T-cell (primary cell): Measurements from ENCODE around the gene CIDEA. TPM values are rescaled to one million over a fixed set of nuclear protein-coding genes. Genes with fewer than 3 reads are reported as not detected.

Source experiments
- ATAC-seq, 4 experiments: fragments of 200-7000 bp in 3 of 4; fragments of 150-1000 bp in 1 of 4; cut with Tn5 transposase; replicated peaks in 1 of 4; 1 replicate in 3 of 4; 2 replicates in 1 of 4; pipeline ENCODE4 v1.10.0; 2021; ENCODE audit warnings: moderate library complexity in 3 of 4, mild to moderate bottlenecking in 2 of 4, moderate number of reproducible peaks in 1 of 4
- CTCF ChIA-PET, 2 donors: fragments of 300-600 bp; sonication (Branson Sonifier 250); formaldehyde crosslinking; loops; one replicate each; lab custom pipeline; 2022; ENCODE audit warnings: antibody characterized with exemption in 2 of 2; lab: Charles Lee
- POLR2A ChIA-PET, 2 donors: fragments of 300-600 bp; sonication (Branson Sonifier 250); formaldehyde crosslinking; loops; one replicate each; lab custom pipeline; 2022; ENCODE audit warnings: antibody characterized with exemption in 2 of 2; lab: Charles Lee
- DNase-seq, 35 experiments: peaks; one replicate each; pipeline versions ENCODE4 v3.0.0 to v3.0.0-alpha.2; 2013 to 2023
- H3K27ac ChIP-seq: one replicate; pipeline ENCODE4 v1.5.1; 2013; ENCODE audit warnings: low read length
- H3K27me3 ChIP-seq, 2 experiments: replicated peaks in 1 of 2; 1 replicate in 1 of 2; 2 replicates in 1 of 2; pipeline versions ENCODE4 v1.6.1 to v1.7.0; 2013; ENCODE audit warnings: low read length in 1 of 2, mixed read lengths in 1 of 2; ENCODE audit not compliant: control insufficient read depth in 2 of 2, insufficient read depth in 2 of 2; ENCODE audit errors: extremely low read depth in 1 of 2
- H3K36me3 ChIP-seq, 2 donors: 1 replicate in 1 of 2; 2 replicates in 1 of 2; pipeline versions ENCODE4 v1.6.1 to v1.7.0; 2013; ENCODE audit warnings: low read length in 1 of 2; ENCODE audit not compliant: control insufficient read depth in 2 of 2, insufficient read depth in 1 of 2; ENCODE audit errors: extremely low read depth in 1 of 2
- H3K4me1 ChIP-seq, 2 experiments: 1 replicate in 1 of 2; 2 replicates in 1 of 2; pipeline versions ENCODE4 v1.6.1 to v1.7.0; 2013; ENCODE audit warnings: low read length in 2 of 2, mixed read lengths in 1 of 2; ENCODE audit not compliant: insufficient read depth in 2 of 2, control insufficient read depth in 1 of 2; ENCODE audit errors: extremely low read depth in 1 of 2
- H3K4me3 ChIP-seq, 2 donors: 1 replicate in 1 of 2; 2 replicates in 1 of 2; pipeline versions ENCODE4 v1.5.1 to v1.7.0; 2013; ENCODE audit warnings: mild to moderate bottlenecking in 2 of 2, low read length in 1 of 2, moderate library complexity in 1 of 2; ENCODE audit not compliant: control insufficient read depth in 1 of 2; ENCODE audit errors: extremely low read depth in 1 of 2
- H3K9me3 ChIP-seq: 2 replicates; pipeline ENCODE4 v1.7.0; 2013
- H3K27ac Mint-ChIP-seq, 2 donors: one replicate each; pipeline ENCODE4 v1.8.0; 2020 to 2021; ENCODE audit warnings: mild to moderate bottlenecking in 2 of 2, mixed read lengths in 2 of 2
- H3K27me3 Mint-ChIP-seq, 2 donors: one replicate each; pipeline ENCODE4 v1.8.0; 2021 to 2022; ENCODE audit warnings: mixed read lengths in 2 of 2
- H3K36me3 Mint-ChIP-seq: one replicate; pipeline ENCODE4 v1.8.0; 2021; ENCODE audit warnings: mixed read lengths
- H3K4me1 Mint-ChIP-seq, 3 donors: one replicate each; pipeline ENCODE4 v1.8.0; 2020 to 2022; ENCODE audit warnings: mixed read lengths in 3 of 3, mild to moderate bottlenecking in 1 of 3
- H3K4me3 Mint-ChIP-seq, 3 donors: one replicate each; pipeline ENCODE4 v1.8.0; 2020 to 2022; ENCODE audit warnings: mild to moderate bottlenecking in 3 of 3, mixed read lengths in 3 of 3, moderate library complexity in 3 of 3
- H3K9me3 Mint-ChIP-seq, 3 donors: one replicate each; pipeline ENCODE4 v1.8.0; 2020 to 2022; ENCODE audit warnings: mixed read lengths in 3 of 3
- WGBS: methylation state at CpG from one replicate; pipeline ENCODE4 v1.1.5; 2013; ENCODE audit warnings: missing lambda C conversion rate; ENCODE audit not compliant: insufficient coverage; 5-methylcytosine and 5-hydroxymethylcytosine counted together
- total RNA-seq, 35 experiments: library from RNA in 6 of 35; stranded (reverse) in 6 of 35; fragments of 120-200 nt in 1 of 35; gene quantifications; one replicate each; pipeline versions ENCODE4 v1.2.1 to v1.2.4 and lab custom pipeline; 2013 to 2026

The CIDEA gene
- total RNA-seq, 5 donors from 2014 or later (not counting 1 experiment from before 2014, with no cell fraction given): not detected

DNA sequence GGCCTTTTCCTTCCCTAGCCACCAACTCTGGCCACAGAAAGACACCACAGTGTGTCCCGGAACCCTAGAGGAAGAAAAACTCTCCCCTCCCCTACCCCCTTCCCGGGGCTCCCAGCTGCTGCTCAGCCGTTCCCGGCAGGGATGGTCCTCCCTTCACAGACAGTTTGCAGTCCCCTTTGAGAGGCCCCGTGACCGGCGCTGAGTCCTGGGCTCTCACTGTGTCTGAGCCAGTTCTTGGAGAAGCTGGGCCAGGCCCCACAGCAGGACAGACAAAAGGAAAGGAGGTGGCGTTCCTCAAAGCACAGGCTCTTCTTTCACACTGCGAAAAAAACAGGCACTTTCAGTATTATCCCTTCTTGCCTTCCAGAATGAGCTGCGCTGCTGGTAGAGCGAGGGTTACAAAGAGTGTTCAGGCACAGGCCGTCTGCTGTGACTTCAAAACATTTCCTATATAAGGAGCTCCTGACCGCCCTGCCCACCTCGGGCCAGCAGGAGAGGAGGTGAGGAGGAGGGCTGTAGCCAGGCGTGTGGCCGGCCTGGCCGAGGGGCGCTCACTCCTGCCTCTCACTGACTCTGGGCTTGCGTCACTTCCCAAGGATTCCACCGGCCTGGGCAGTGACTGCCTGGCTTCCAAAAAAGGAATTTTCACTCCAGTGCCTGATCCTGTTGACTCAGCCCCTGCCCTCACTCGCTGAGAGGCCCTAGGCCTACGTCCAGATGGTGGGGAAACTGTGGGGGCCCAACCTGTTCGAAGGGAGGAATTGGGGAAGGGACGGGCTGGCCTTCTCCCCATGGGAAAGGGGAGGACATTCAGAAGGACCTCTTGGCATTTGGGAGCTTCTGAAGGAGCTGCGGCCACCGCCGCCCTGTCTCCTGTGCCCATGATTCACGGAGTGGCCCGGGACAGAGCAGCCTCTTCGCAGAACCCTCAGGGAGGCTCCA, 24.9 kb downstream of the CIDEA start:
- Histone ChIP-seq H3K4me3 (no peak overlapping the region), H3K4me1 (no peaks in the 10 kb centered on the region), H3K27ac (no peak overlapping the region), H3K36me3 (no peaks in the 10 kb centered on the region), H3K27me3 (peaks cover 0 to 43% of the 10 kb centered on the region in 2 experiments), H3K9me3 (no peaks in the 10 kb centered on the region)
- DNase-seq: no peak
- H3K4me3 Mint-ChIP-seq: no peak overlapping the region
- POLR2A ChIA-PET: no interaction called here
- 90% methylated on average over 22 of the region's 30 CpGs for WGBS
- H3K36me3 Mint-ChIP-seq: no peaks in the 10 kb centered on the region
- H3K4me1 Mint-ChIP-seq: no peaks in the 10 kb centered on the region
- H3K27me3 Mint-ChIP-seq: peaks cover 7 to 25% of the 10 kb centered on the region in 2 donors
- CTCF ChIA-PET: no interaction called here
- no peak for ATAC-seq
- H3K27ac Mint-ChIP-seq: no peak overlapping the region
- no peaks in the 10 kb centered on the region for H3K9me3 Mint-ChIP-seq

DNA sequence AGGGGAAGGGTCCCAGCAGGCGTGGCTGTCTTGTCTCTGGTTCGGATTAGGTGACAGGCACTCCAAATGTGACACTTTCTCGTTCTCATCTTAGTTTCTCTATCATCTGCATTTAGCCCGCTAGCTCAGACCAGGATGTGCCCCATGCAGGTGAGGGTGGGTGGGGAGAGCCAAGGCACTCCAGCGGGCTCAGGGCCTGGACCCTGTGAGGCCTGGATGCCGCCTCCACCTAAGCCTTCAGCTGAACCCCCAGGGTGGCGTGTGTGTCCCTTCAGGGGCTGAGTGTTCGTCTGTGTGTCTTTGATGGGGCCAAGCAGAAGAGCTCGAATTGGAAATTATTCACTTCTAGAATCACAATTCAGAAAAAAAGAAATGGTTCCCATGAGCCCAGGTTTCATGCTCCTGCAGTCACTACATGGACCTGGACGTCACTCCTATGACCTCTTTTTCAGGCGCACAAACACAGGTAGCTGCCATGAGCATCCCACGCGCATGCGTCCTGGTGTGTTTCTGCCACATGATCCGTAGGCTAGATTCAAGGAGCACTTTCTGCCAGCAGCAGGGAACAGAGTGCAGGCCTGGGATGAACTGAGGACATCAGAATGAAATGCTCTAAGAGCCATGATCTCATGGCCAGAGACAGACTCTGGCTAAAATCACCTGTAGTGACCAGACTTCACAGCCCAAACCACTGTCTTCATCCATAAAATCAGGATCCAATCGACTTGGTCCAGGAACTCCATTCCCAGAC, 25.8 kb downstream of the CIDEA start:
- no peak overlapping the region for H3K4me3 Mint-ChIP-seq
- no peaks in the 10 kb centered on the region for H3K9me3 ChIP-seq
- H3K9me3 Mint-ChIP-seq: no peaks in the 10 kb centered on the region
- no peaks in the 10 kb centered on the region for H3K4me1 Mint-ChIP-seq
- no peak overlapping the region for H3K27ac Mint-ChIP-seq
- no peaks in the 10 kb centered on the region for H3K4me1 ChIP-seq
- ChIA-PET POLR2A (no interaction called here), CTCF (no interaction called here)
- DNase-seq (no peak), ATAC-seq (no peak)
- H3K27ac ChIP-seq: no peak overlapping the region
- peaks cover 7 to 27% of the 10 kb centered on the region in 2 donors for H3K27me3 Mint-ChIP-seq
- 83% methylated on average over 11 of the region's 16 CpGs for WGBS
- no peaks in the 10 kb centered on the region for H3K36me3 ChIP-seq
- H3K4me3 ChIP-seq: no peak overlapping the region
- H3K27me3 ChIP-seq: peaks cover 0 to 35% of the 10 kb centered on the region in 2 experiments
- H3K36me3 Mint-ChIP-seq: no peaks in the 10 kb centered on the region

DNA sequence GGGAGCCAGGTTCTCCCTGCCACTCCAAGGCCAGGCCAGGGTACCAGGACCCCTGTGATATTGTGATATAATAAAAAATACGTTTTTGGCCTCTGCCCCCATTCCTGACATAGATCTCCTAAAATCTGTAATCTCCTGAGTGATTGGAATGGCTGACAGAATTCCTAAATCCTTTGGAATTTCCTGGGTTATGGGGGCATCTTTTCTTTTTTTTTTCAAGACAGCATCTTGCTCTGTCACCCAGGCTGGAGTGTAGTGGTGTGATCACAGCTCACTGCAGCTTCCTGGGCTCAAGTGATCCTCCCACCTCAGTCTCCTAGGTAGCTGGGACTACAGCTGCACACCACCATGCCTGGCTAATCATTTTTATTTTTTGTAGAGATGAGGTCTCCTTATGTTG, 27.7 kb downstream of the CIDEA start:
- H3K9me3 ChIP-seq: no peaks in the 10 kb centered on the region
- DNase-seq (no peak), ATAC-seq (no peak)
- ChIA-PET CTCF (interaction anchor here in 1 of 2 donors (0.5 kb wide), 1 partner anchor 203 kb away, joined by 3 read pairs; no protein-coding TSS in a partner anchor), POLR2A (no interaction called here)
- Mint-ChIP-seq H3K9me3 (no peaks in the 10 kb centered on the region), H3K4me3 (no peak overlapping the region), H3K36me3 (no peaks in the 10 kb centered on the region), H3K27ac (no peak overlapping the region), H3K27me3 (peaks cover 7 to 35% of the 10 kb centered on the region in 2 donors), H3K4me1 (no peaks in the 10 kb centered on the region)
- no peak overlapping the region for H3K4me3 ChIP-seq
- H3K36me3 ChIP-seq: no peaks in the 10 kb centered on the region
- no peak overlapping the region for H3K27ac ChIP-seq
- WGBS: no CpG with 5 or more reads among the region's 1 CpG
- peaks cover 0 to 36% of the 10 kb centered on the region in 2 experiments for H3K27me3 ChIP-seq
- no peaks in the 10 kb centered on the region for H3K4me1 ChIP-seq

DNA sequence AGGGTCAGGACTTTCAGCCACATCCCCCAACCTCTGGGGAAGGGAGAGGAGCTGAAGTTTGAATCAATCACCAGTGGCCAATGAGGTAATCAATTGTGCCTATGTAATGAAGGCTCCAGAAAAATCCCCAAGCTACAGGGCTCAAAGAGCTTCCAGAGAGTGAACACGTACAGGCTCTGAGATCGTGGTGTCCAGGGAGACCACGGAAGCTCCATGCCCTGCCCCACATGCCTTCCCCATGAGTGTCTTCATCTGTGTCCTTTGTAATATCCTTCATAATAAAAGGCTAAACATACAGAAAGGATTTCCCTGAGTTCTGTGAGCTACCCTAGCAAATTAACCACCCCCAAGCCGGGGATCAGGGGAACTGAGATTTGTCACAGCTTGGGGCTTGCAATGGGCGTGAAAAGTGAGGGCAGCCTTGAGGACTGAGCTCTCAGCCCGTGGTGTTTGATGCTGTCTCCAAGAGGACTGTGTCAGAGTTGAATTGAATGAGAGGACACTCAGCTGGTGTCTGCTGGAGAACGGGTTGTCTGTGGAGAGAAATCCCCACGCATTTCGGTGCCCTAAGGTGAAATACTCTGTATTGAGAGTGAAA, 28.4 kb downstream of the CIDEA start:
- ATAC-seq: no peak
- H3K4me3 Mint-ChIP-seq: no peak overlapping the region

DNA sequence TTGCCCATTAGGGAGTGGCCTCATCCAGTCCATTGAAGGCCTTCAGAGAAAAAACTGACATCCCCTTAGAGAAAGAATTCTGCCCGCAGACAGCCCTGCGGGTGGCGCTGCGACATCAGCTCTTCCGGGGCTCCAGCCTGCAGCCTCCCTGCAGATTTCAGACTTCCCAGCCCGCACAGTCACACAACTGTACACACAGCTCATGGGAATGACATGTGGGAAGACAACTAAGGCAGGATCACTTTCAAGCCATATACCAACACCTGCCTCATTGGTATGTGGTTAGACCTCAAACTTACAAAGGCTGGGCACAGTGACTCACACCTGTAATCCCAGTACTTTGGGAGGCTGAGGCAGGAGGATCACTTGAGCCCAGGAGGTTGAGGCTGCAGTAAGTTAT, 29.1 kb downstream of the CIDEA start:
- POLR2A ChIA-PET: no interaction called here

More for the DNA sequence above, 28.4 kb downstream of the CIDEA start:
- Histone ChIP-seq H3K27ac (no peak overlapping the region), H3K9me3 (no peaks in the 10 kb centered on the region), H3K4me1 (no peaks in the 10 kb centered on the region), H3K36me3 (no peaks in the 10 kb centered on the region), H3K4me3 (no peak overlapping the region), H3K27me3 (peaks cover 0 to 39% of the 10 kb centered on the region in 2 experiments)
- Mint-ChIP-seq H3K4me1 (no peaks in the 10 kb centered on the region), H3K9me3 (no peaks in the 10 kb centered on the region), H3K27me3 (peaks cover 7 to 31% of the 10 kb centered on the region in 2 donors), H3K36me3 (no peaks in the 10 kb centered on the region), H3K27ac (no peak overlapping the region)
- ChIA-PET POLR2A (no interaction called here), CTCF (interaction anchor here in 1 of 2 donors (0.5 kb wide), 1 partner anchor 202 kb away, joined by 3 read pairs; no protein-coding TSS in a partner anchor)
- no peak for DNase-seq
- 79% methylated on average over 7 of the region's 9 CpGs for WGBS

DNA sequence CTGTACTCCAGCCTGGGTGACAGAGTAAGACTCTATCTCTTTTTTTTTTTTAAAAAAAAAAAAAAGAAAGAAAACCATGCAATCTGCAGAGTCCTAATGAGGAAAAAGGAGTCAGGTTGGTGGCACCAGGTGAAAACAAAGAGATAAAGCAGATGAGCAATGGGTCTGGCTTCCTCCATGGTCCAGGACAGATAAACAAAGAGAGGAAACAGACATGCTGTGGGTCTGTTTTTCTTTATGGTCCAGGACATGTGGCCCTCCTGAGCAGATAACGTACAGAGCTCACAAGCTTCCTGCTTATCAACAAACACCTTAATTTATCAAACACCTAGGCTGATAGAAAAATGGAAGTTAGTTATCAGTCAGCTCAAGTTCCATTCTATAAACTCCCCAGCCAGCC, 29.5 kb downstream of the CIDEA start:
- no peak overlapping the region for H3K4me3 ChIP-seq
- peaks cover under 1 to 47% of the 10 kb centered on the region in 2 experiments for H3K27me3 ChIP-seq
- Mint-ChIP-seq H3K36me3 (no peaks in the 10 kb centered on the region), H3K27ac (no peak overlapping the region), H3K4me3 (no peak overlapping the region), H3K4me1 (peaks cover 0 to 4% (median 4%) of the 10 kb centered on the region in 3 donors), H3K9me3 (no peaks in the 10 kb centered on the region), H3K27me3 (peaks cover 8 to 43% of the 10 kb centered on the region in 2 donors)
- no peak for ATAC-seq
- peaks cover 0 to 5% of the 10 kb centered on the region in 2 experiments for H3K4me1 ChIP-seq
- no peak for DNase-seq
- H3K36me3 ChIP-seq: no peaks in the 10 kb centered on the region
- ChIA-PET POLR2A (no interaction called here), CTCF (no interaction called here)
- H3K9me3 ChIP-seq: no peaks in the 10 kb centered on the region
- no CpG with 5 or more reads among the region's 1 CpG for WGBS
- no peak overlapping the region for H3K27ac ChIP-seq

More for the DNA sequence above, 29.1 kb downstream of the CIDEA start:
- Mint-ChIP-seq H3K27me3 (peaks cover 7 to 38% of the 10 kb centered on the region in 2 donors), H3K27ac (no peak overlapping the region), H3K36me3 (no peaks in the 10 kb centered on the region), H3K9me3 (no peaks in the 10 kb centered on the region), H3K4me3 (no peak overlapping the region), H3K4me1 (peaks cover 0 to 4% (median 4%) of the 10 kb centered on the region in 3 donors)
- ATAC-seq: no peak
- Histone ChIP-seq H3K9me3 (no peaks in the 10 kb centered on the region), H3K36me3 (no peaks in the 10 kb centered on the region), H3K27me3 (peaks cover 0 to 46% of the 10 kb centered on the region in 2 experiments), H3K4me1 (peaks cover 0 to 5% of the 10 kb centered on the region in 2 experiments), H3K4me3 (no peak overlapping the region), H3K27ac (no peak overlapping the region)
- CTCF ChIA-PET: no interaction called here
- no peak for DNase-seq
- 100% methylated on average over 3 of the region's 6 CpGs for WGBS
